Neural cell (in vitro differentiated cells): ENCODE results near the gene BEND4. TPM values are rescaled to one million over a fixed set of nuclear protein-coding genes. Genes with fewer than 3 reads are reported as not detected.

Experiments
- H2AFZ ChIP-seq: fragments of 200-600, 300-800 bp; sonication (generic), shearing (Covaris generic); 2 replicates; pipeline ENCODE4 v1.6.0; 2014; ENCODE audit warnings: low read depth, mild to moderate bottlenecking, antibody characterized with exemption, low read length, moderate library complexity
- H3F3A ChIP-seq: fragments of 200-600 bp; shearing (Covaris generic); 2 replicates; pipeline ENCODE4 v1.6.1; 2016; ENCODE audit warnings: mild to moderate bottlenecking, moderate library complexity, mixed read lengths, antibody characterized with exemption, low read length; ENCODE audit not compliant: insufficient read depth, poor library complexity, severe bottlenecking
- H3K27ac ChIP-seq: fragments of 200-600, 300-800 bp; sonication (generic), shearing (Covaris generic); 2 replicates; pipeline ENCODE4 v1.5.1; 2014; ENCODE audit warnings: mild to moderate bottlenecking, low read length, moderate library complexity
- H3K27me3 ChIP-seq: fragments of 300-800, 200-600 bp; sonication (generic), shearing (Covaris generic); 2 replicates; pipeline ENCODE4 v1.6.0; 2014; ENCODE audit warnings: mild to moderate bottlenecking, low read depth, low read length, moderate library complexity; ENCODE audit not compliant: insufficient read depth
- H3K36me3 ChIP-seq: fragments of 300-800, 200-600 bp; sonication (generic), shearing (Covaris generic); 2 replicates; pipeline ENCODE4 v1.5.1; 2014; ENCODE audit warnings: mild to moderate bottlenecking, antibody characterized with exemption, low read length, moderate library complexity; ENCODE audit not compliant: insufficient read depth
- H3K4me2 ChIP-seq: fragments of 300-800, 200-600 bp; sonication (generic), shearing (Covaris generic); 2 replicates; pipeline ENCODE4 v1.6.0; 2014; ENCODE audit warnings: mild to moderate bottlenecking, low read length
- H3K4me3 ChIP-seq: fragments of 300-800, 200-600 bp; sonication (generic), shearing (Covaris generic); 2 replicates; pipeline ENCODE4 v1.5.1; 2014; ENCODE audit warnings: mild to moderate bottlenecking, low read length, moderate library complexity
- H3K79me2 ChIP-seq: fragments of 200-600 bp; shearing (Covaris generic); replicated peaks from 2 replicates; pipeline ENCODE4 v1.6.0; 2014; ENCODE audit warnings: mild to moderate bottlenecking, low read length, moderate library complexity; ENCODE audit not compliant: insufficient read depth
- H3K9ac ChIP-seq: fragments of 300-800, 200-600 bp; sonication (generic), shearing (Covaris generic); 2 replicates; pipeline ENCODE4 v1.6.1; 2016; ENCODE audit warnings: mild to moderate bottlenecking, low read length, mixed read lengths
- H3K9me2 ChIP-seq: fragments of 200-600 bp; shearing (Covaris generic); 2 replicates; pipeline ENCODE4 v1.6.1; 2016; ENCODE audit warnings: mild to moderate bottlenecking, low read length, mixed read lengths; ENCODE audit not compliant: insufficient read depth
- H3K9me3 ChIP-seq: fragments of 200-600, 300-800 bp; sonication (generic), shearing (Covaris generic); 2 replicates; pipeline ENCODE4 v1.6.1; 2016; ENCODE audit warnings: mild to moderate bottlenecking, mixed run types, low read length, moderate library complexity, mixed read lengths
- H4K20me1 ChIP-seq: fragments of 200-600 bp; shearing (Covaris generic); 2 replicates; pipeline ENCODE4 v1.6.1; 2016; ENCODE audit warnings: mild to moderate bottlenecking, mixed run types; ENCODE audit not compliant: insufficient read depth
- EZH2 ChIP-seq: fragments of 200-600, 300-800 bp; shearing (Covaris generic), sonication (generic); IDR thresholded peaks from 2 replicates; pipeline ENCODE4 v1.6.1; 2014; ENCODE audit warnings: antibody characterized with exemption, low read length, borderline replicate concordance, mild to moderate bottlenecking; ENCODE audit not compliant: insufficient read depth, poor library complexity, severe bottlenecking
- MXI1 ChIP-seq: fragments of 450-650 bp; conservative IDR thresholded peaks from 2 replicates; pipeline ENCODE4 v1.6.1; 2014; ENCODE audit warnings: antibody characterized with exemption, mild to moderate bottlenecking; ENCODE audit not compliant: poor library complexity, severe bottlenecking
- POLR2AphosphoS5 ChIP-seq: IDR thresholded peaks from 2 replicates; pipeline ENCODE4 v1.6.1; 2012
- RAD21 ChIP-seq: fragments of 450-650 bp; conservative IDR thresholded peaks from 2 replicates; pipeline ENCODE4 v1.6.1; 2014; ENCODE audit warnings: antibody characterized with exemption, mild to moderate bottlenecking, moderate library complexity
- polyA plus RNA-seq: library from polyadenylated mRNA; depleted of rRNA; stranded (reverse); fragments of >200 nt; gene quantifications from 2 replicates; pipeline ENCODE4 v1.2.3, GENCODE V29; 2014
- TF ChIP-seq, protein P1 (sequence below): fragments of 450-650 bp; IDR thresholded peaks from 2 replicates; pipeline ENCODE4 v1.5.1; 2014; ENCODE audit warnings: antibody characterized with exemption, mild to moderate bottlenecking, moderate library complexity; ENCODE audit not compliant: poor library complexity, severe bottlenecking
- TF ChIP-seq, protein P2 (sequence below): IDR thresholded peaks from 2 replicates; pipeline ENCODE4 v1.6.1; 2012; ENCODE audit warnings: borderline replicate concordance

BEND4 gene
- polyA plus RNA-seq, 1 donor from 2014 or later, result 1.1 TPM

DNA sequence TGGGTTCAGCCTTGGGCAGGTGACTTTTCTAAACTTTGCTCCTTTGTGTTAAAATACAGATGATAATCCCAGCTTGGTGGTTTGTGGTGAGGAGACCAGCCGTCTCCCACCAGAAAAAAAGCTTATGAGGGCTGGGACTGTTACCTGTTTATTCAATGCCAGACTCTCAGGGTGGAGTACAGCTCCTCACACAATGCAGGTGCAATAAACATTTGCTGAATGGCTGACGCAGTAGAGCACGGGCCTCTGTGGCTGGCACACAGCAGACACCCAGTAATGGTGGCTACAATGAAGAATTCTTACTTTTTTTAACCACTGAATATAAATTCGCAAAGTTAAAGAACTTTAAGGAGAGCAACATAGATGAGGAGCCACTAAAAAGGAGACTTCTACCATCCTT is 30.2 kb downstream of the BEND4 start:
- no peaks in the 10 kb centered on the region for H3K27me3 ChIP-seq
- no peak overlapping the region for H3K4me2 ChIP-seq
- no peak overlapping the region for H2AFZ ChIP-seq
- no peaks in the 10 kb centered on the region for H3K9me3 ChIP-seq
- H3K36me3 ChIP-seq, result no peaks in the 10 kb centered on the region
- H3K9me2 ChIP-seq, result no peaks in the 10 kb centered on the region
- H3F3A ChIP-seq, result no peaks in the 10 kb centered on the region
- no peaks in the 10 kb centered on the region for H3K79me2 ChIP-seq
- no peak for TF ChIP-seq MXI1
- no peak overlapping the region for H3K4me3 ChIP-seq
- no peaks in the 10 kb centered on the region for H4K20me1 ChIP-seq
- H3K9ac ChIP-seq, result no peak overlapping the region
- no peak overlapping the region for H3K27ac ChIP-seq

DNA sequence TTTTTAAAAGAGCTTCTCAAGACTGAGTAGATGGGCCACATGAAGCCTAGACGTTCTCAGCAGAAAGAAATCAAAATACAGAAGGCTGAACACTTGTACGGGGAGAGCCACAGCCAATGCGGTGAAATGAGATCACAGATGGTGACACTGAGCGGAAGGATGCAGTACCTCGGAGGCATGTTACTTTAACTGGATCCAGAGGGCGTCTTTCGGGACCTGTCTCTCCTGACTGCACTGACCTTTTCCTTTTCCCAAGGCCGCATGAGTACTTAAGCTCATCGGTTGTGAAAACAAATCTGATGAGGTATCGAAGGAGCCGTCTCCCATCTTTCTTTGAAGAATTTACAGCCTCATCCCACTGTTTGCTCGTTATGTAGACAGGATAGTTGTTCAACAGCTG is 32.6 kb downstream of the BEND4 start:
- H3K4me2 ChIP-seq, result no peak overlapping the region
- H4K20me1 ChIP-seq, result no peaks in the 10 kb centered on the region
- H3K27ac ChIP-seq, result no peak overlapping the region
- H3K9ac ChIP-seq, result no peak overlapping the region
- TF ChIP-seq MXI1 (no peak), EZH2 (no peak), RAD21 (no peak)
- TF ChIP-seq, protein P1, sequence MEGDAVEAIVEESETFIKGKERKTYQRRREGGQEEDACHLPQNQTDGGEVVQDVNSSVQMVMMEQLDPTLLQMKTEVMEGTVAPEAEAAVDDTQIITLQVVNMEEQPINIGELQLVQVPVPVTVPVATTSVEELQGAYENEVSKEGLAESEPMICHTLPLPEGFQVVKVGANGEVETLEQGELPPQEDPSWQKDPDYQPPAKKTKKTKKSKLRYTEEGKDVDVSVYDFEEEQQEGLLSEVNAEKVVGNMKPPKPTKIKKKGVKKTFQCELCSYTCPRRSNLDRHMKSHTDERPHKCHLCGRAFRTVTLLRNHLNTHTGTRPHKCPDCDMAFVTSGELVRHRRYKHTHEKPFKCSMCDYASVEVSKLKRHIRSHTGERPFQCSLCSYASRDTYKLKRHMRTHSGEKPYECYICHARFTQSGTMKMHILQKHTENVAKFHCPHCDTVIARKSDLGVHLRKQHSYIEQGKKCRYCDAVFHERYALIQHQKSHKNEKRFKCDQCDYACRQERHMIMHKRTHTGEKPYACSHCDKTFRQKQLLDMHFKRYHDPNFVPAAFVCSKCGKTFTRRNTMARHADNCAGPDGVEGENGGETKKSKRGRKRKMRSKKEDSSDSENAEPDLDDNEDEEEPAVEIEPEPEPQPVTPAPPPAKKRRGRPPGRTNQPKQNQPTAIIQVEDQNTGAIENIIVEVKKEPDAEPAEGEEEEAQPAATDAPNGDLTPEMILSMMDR, result no peak
- TF ChIP-seq, protein P2, sequence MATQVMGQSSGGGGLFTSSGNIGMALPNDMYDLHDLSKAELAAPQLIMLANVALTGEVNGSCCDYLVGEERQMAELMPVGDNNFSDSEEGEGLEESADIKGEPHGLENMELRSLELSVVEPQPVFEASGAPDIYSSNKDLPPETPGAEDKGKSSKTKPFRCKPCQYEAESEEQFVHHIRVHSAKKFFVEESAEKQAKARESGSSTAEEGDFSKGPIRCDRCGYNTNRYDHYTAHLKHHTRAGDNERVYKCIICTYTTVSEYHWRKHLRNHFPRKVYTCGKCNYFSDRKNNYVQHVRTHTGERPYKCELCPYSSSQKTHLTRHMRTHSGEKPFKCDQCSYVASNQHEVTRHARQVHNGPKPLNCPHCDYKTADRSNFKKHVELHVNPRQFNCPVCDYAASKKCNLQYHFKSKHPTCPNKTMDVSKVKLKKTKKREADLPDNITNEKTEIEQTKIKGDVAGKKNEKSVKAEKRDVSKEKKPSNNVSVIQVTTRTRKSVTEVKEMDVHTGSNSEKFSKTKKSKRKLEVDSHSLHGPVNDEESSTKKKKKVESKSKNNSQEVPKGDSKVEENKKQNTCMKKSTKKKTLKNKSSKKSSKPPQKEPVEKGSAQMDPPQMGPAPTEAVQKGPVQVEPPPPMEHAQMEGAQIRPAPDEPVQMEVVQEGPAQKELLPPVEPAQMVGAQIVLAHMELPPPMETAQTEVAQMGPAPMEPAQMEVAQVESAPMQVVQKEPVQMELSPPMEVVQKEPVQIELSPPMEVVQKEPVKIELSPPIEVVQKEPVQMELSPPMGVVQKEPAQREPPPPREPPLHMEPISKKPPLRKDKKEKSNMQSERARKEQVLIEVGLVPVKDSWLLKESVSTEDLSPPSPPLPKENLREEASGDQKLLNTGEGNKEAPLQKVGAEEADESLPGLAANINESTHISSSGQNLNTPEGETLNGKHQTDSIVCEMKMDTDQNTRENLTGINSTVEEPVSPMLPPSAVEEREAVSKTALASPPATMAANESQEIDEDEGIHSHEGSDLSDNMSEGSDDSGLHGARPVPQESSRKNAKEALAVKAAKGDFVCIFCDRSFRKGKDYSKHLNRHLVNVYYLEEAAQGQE, result no peak
- H3K79me2 ChIP-seq, result no peaks in the 10 kb centered on the region
- H3K36me3 ChIP-seq, result no peaks in the 10 kb centered on the region
- no peaks in the 10 kb centered on the region for H3K9me3 ChIP-seq
- H3F3A ChIP-seq, result no peaks in the 10 kb centered on the region
- no peaks in the 10 kb centered on the region for H3K9me2 ChIP-seq
- H3K27me3 ChIP-seq, result no peaks in the 10 kb centered on the region
- no peak overlapping the region for H2AFZ ChIP-seq
- no peak overlapping the region for H3K4me3 ChIP-seq

DNA sequence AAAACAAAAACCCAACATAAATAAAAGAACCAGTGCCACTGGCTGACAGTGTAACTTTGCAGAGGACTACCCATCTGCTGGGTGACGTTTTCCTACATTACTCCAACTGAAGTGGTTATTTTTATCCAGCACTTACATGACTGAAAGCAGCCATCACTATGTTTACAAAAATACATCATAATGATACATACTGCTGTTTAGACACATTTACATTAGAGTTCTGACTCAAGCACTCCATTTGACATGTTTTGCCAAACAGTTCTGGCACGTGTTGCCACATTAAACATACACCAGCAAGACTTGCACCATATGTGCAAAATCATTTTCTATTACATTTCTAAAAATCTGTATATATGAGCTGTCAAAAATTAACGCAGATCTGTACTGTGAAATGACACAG is 39.6 kb downstream of the BEND4 start:
- Histone ChIP-seq H3K27me3 (no peaks in the 10 kb centered on the region), H3K27ac (no peak overlapping the region), H3K36me3 (no peaks in the 10 kb centered on the region), H2AFZ (no peak overlapping the region), H3K9me2 (no peaks in the 10 kb centered on the region), H3K4me3 (no peak overlapping the region), H3K79me2 (no peaks in the 10 kb centered on the region), H3K4me2 (no peak overlapping the region), H4K20me1 (no peaks in the 10 kb centered on the region), H3K9ac (no peak overlapping the region), H3K9me3 (no peaks in the 10 kb centered on the region), H3F3A (no peaks in the 10 kb centered on the region)
- TF ChIP-seq MXI1 (no peak), POLR2AphosphoS5 (peak; percentile 77)
- TF ChIP-seq, protein P2, result no peak
